ENCODE data around the gene PTGES3. TPM values are rescaled to one million over a fixed set of nuclear protein-coding genes. Genes with fewer than 3 reads are reported as not detected.

PTGES3 gene
- total RNA-seq, 1 experiment from 2014 or later, result 404 TPM

DNA sequence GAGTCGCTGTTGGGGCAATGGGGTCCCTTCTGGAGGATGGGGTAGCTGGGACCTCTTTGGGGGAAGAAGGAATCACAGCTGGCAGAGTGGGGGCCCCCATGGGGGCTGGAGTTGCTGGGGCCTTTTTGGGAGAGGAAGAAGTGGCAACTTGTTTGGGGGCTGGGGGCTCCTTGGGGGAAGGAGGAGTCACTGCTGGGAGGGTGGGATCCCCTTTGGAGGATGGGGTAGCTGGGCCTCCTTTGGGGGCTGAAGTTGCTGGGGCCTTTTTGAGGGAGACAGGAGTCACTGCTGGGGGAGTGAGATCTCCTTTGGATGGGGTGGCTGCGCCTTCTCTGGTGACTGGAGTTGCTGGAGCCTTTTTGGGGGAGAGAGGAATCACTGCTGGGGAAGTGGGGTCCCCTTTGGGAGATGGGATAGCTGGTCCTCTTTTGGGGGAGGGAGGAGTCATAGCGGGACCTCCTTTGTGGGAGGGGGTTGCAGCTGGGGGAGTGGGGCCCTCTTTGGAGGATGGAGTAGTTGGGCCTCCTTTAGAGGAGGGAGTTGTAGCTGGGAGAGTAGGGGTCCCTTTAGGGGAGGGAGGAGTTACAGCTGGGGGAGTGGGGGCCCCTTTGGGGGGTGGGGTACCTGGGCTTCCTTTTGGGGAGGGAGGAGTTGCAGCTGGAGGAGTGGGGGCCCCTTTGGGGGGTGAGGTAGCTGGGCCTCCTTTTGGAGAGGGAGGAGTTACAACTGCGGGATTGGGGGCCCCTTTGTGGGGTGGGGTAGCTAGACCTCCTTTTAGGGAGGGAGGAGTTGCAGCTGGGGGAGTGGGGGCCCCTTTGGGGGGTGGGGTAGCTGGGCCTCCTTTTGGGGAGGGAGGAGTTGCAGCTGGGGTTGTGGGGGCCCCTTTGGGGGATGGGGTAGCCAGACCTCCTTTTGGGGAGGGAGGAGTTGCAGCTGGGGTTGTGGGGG lies 29.1 kb upstream of the PTGES3 start:
- DNase-seq (ENCODE audit: low read depth, low spot score) (no peak), ATAC-seq (no peak)
- POLR2A ChIA-PET, result interaction anchor here (0.8 to 2.5 kb wide), 3 partner anchors 9 to 97 kb away, joined by 4 to 13 read pairs (median 6); partner anchors contain the start of genes NACA and PTGES3
- H3K9ac ChIP-seq (ENCODE audit: low read length), result no peak overlapping the region
- no peaks in the 10 kb centered on the region for H3K27me3 ChIP-seq (ENCODE audit: insufficient read depth, low read length)
- RAD21 ChIA-PET (ENCODE audit: low non-redundant PET in 1 of 2, low total read pairs in 2 of 2, uncharacterized antibody in 2 of 2, unreplicated experiment in 2 of 2), result interaction anchor here in 1 of 2 experiments (0.7 kb wide), 1 partner anchor 106 kb away, joined by 3 read pairs; no protein-coding TSS in a partner anchor
- no peak overlapping the region for H2AFZ ChIP-seq (ENCODE audit: low read depth, low read length, poor library complexity, severe bottlenecking)
- peaks cover 60 to 77% of the 10 kb centered on the region in 2 experiments for H3K36me3 ChIP-seq (ENCODE audit: control insufficient read depth in 1 of 2, insufficient read depth in 2 of 2, low read length in 2 of 2)
- CTCF ChIA-PET, result no interaction called here
- TF ChIP-seq, protein P1, sequence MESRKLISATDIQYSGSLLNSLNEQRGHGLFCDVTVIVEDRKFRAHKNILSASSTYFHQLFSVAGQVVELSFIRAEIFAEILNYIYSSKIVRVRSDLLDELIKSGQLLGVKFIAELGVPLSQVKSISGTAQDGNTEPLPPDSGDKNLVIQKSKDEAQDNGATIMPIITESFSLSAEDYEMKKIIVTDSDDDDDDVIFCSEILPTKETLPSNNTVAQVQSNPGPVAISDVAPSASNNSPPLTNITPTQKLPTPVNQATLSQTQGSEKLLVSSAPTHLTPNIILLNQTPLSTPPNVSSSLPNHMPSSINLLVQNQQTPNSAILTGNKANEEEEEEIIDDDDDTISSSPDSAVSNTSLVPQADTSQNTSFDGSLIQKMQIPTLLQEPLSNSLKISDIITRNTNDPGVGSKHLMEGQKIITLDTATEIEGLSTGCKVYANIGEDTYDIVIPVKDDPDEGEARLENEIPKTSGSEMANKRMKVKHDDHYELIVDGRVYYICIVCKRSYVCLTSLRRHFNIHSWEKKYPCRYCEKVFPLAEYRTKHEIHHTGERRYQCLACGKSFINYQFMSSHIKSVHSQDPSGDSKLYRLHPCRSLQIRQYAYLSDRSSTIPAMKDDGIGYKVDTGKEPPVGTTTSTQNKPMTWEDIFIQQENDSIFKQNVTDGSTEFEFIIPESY (IDR thresholded peaks at IDR 0.05; ENCODE audit: extremely low read depth, insufficient replicate concordance, low read length), result no peak
- no peak for TF ChIP-seq SIN3A (IDR thresholded peaks at IDR 0.05; ENCODE audit: low read depth)
- H3K9me2 ChIP-seq (ENCODE audit: insufficient read depth), result no peaks in the 10 kb centered on the region
- H3K27ac ChIP-seq (ENCODE audit: low read depth, low read length), result no peak overlapping the region
- H3K9me3 ChIP-seq (ENCODE audit: control insufficient read depth in 1 of 2, insufficient read depth in 1 of 2, low read depth in 1 of 2, low read length in 2 of 2), result no peaks in the 10 kb centered on the region
- BruUV-seq (replicated peaks), result no TSS peak
- H3K4me3 ChIP-seq (replicated peaks in 1 of 2; ENCODE audit: low read depth in 1 of 2, low read length in 2 of 2), result no peak overlapping the region
- H3K4me1 ChIP-seq (ENCODE audit: control insufficient read depth in 1 of 2, insufficient read depth in 2 of 2, low read length in 2 of 2), result peaks cover 9 to 14% of the 10 kb centered on the region in 2 experiments; a peak in 3 of 4 replicates
- H3K79me2 ChIP-seq (ENCODE audit: insufficient read depth, low read length), result peaks cover 87% of the 10 kb centered on the region
- intact Hi-C loops (cut with micrococcal nuclease), result no loop called here
- no peak overlapping the region for H3K4me2 ChIP-seq (ENCODE audit: low read length)
- peaks cover 66% of the 10 kb centered on the region; the same call in 1 of the 2 replicates for H4K20me1 ChIP-seq (ENCODE audit: insufficient read depth)

DNA sequence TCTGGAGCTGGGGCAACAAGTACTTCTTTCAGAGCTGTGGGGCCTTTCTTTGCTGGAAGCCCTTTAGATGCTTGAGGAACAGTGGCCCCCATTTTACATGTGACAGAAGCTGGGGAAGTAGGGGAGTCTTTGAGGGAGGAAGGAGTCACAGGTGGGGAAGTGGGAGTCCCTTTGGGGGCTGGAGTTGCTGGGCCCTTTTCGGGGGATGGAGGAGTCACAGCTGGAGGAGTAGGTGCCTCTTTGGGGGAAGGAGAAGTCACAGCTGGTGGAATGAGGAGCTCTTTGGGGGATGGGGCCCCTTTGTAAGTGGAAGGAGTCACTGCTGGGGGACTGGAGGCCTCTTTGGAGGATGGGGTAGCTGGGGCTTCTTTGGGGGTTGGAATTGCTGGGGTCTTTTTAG lies 28.4 kb upstream of the PTGES3 start:
- peaks cover 80% of the 10 kb centered on the region for H3K79me2 ChIP-seq (ENCODE audit: insufficient read depth, low read length)
- POLR2A ChIA-PET, result interaction anchor here (1.9 kb wide), 1 partner anchor 9 kb away, joined by 13 read pairs; the partner anchor contains the start of gene NACA
- ATAC-seq, result no peak

More for the DNA sequence above, 28.4 kb upstream of the PTGES3 start:
- no TSS peak for BruUV-seq (replicated peaks)
- RAD21 ChIA-PET (ENCODE audit: low non-redundant PET in 1 of 2, low total read pairs in 2 of 2, uncharacterized antibody in 2 of 2, unreplicated experiment in 2 of 2), result no interaction called here
- TF ChIP-seq TCF7L2 (IDR thresholded peaks at IDR 0.05; ENCODE audit: borderline replicate concordance, extremely low read depth, insufficient read depth, insufficient read length) (no peak), SIN3A (IDR thresholded peaks at IDR 0.05; ENCODE audit: low read depth) (no peak)
- Histone ChIP-seq H2AFZ (ENCODE audit: low read depth, low read length, poor library complexity, severe bottlenecking) (no peak overlapping the region), H3K9me2 (ENCODE audit: insufficient read depth) (no peaks in the 10 kb centered on the region), H3K27me3 (ENCODE audit: insufficient read depth, low read length) (no peaks in the 10 kb centered on the region), H3K9me3 (ENCODE audit: control insufficient read depth in 1 of 2, insufficient read depth in 1 of 2, low read depth in 1 of 2, low read length in 2 of 2) (no peaks in the 10 kb centered on the region), H3K4me2 (ENCODE audit: low read length) (no peak overlapping the region), H3K4me3 (replicated peaks in 1 of 2; ENCODE audit: low read depth in 1 of 2, low read length in 2 of 2) (no peak overlapping the region), H4K20me1 (ENCODE audit: insufficient read depth) (peaks cover 58% of the 10 kb centered on the region; the same call in 1 of the 2 replicates), H3K9ac (ENCODE audit: low read length) (no peak overlapping the region), H3K4me1 (ENCODE audit: control insufficient read depth in 1 of 2, insufficient read depth in 2 of 2, low read length in 2 of 2) (peaks cover 1 to 6% of the 10 kb centered on the region in 2 experiments; a peak in 2 of 4 replicates), H3K27ac (ENCODE audit: low read depth, low read length) (no peak overlapping the region), H3K36me3 (ENCODE audit: control insufficient read depth in 1 of 2, insufficient read depth in 2 of 2, low read length in 2 of 2) (peaks cover 60 to 71% of the 10 kb centered on the region in 2 experiments)
- CTCF ChIA-PET, result no interaction called here
- intact Hi-C loops (cut with micrococcal nuclease), result no loop called here
- no peak for DNase-seq (ENCODE audit: low read depth, low spot score)
